Keratinocyte (primary cell): ENCODE measurements around the gene CTSA. TPM values are rescaled to one million over a fixed set of nuclear protein-coding genes. Genes with fewer than 3 reads are reported as not detected.

Source experiments
- DNase-seq: peaks from one replicate; pipeline ENCODE4 v3.0.0-alpha.2; 2011; ENCODE audit warnings: low read depth, missing footprints, low spot score
- FAIRE-seq: peaks from 2 replicates; lab custom pipeline; 2011; peaks lifted over from hg19 to GRCh38; lab: Jason Lieb, UNC
- H2AFZ ChIP-seq: 2 replicates; pipeline ENCODE4 v1.6.0; 2012; ENCODE audit warnings: low read length, control low read depth, inconsistent platforms; ENCODE audit not compliant: control insufficient read depth
- H3K27ac ChIP-seq: 2 replicates; pipeline ENCODE4 v1.5.1; 2011; ENCODE audit warnings: low read length; ENCODE audit not compliant: control insufficient read depth, insufficient read depth
- H3K27me3 ChIP-seq: 3 replicates; pipeline ENCODE4 v1.6.0; 2011; ENCODE audit warnings: low read length; ENCODE audit not compliant: control insufficient read depth, insufficient read depth; ENCODE audit errors: extremely low read depth
- H3K36me3 ChIP-seq, 2 experiments: 2 replicates in 1 of 2; 3 replicates in 1 of 2; pipeline ENCODE4 v1.5.1; 2011; ENCODE audit warnings: low read length in 2 of 2, mild to moderate bottlenecking in 1 of 2; ENCODE audit not compliant: control insufficient read depth in 2 of 2, insufficient read depth in 2 of 2; ENCODE audit errors: extremely low read depth in 1 of 2
- H3K4me1 ChIP-seq: 3 replicates; pipeline ENCODE4 v1.5.1; 2011; ENCODE audit warnings: low read length; ENCODE audit not compliant: control insufficient read depth, insufficient read depth; ENCODE audit errors: extremely low read depth
- H3K4me2 ChIP-seq: 3 replicates; pipeline ENCODE4 v1.6.0; 2011; ENCODE audit warnings: low read depth, low read length; ENCODE audit not compliant: control insufficient read depth, insufficient read depth; ENCODE audit errors: extremely low read depth
- H3K4me3 ChIP-seq, 3 experiments: fragments of 200-600 bp in 1 of 3; sonication (generic) in 1 of 3; 2 replicates in 2 of 3; 3 replicates in 1 of 3; pipeline ENCODE4 v1.5.1; 2011 to 2016; ENCODE audit warnings: low read length in 3 of 3, mild to moderate bottlenecking in 3 of 3, control low read depth in 2 of 3, inconsistent platforms in 1 of 3, low read depth in 1 of 3, mixed read lengths in 1 of 3, mixed run types in 1 of 3, moderate library complexity in 1 of 3; ENCODE audit not compliant: control insufficient read depth in 2 of 3, insufficient read depth in 2 of 3; ENCODE audit errors: extremely low read depth in 1 of 3
- H3K79me2 ChIP-seq: 2 replicates; pipeline ENCODE4 v1.6.0; 2012; ENCODE audit warnings: low read length; ENCODE audit not compliant: control insufficient read depth, insufficient read depth
- H3K9ac ChIP-seq: 3 replicates; pipeline ENCODE4 v1.6.0; 2011; ENCODE audit warnings: low read length; ENCODE audit not compliant: control insufficient read depth, insufficient read depth; ENCODE audit errors: extremely low read depth
- H3K9me1 ChIP-seq: 3 replicates; pipeline ENCODE4 v1.6.0; 2011; ENCODE audit warnings: low read length; ENCODE audit not compliant: control insufficient read depth, insufficient read depth; ENCODE audit errors: extremely low read depth
- H3K9me3 ChIP-seq: 2 replicates; pipeline ENCODE4 v1.5.1; 2012; ENCODE audit warnings: low read depth, low read length; ENCODE audit not compliant: control insufficient read depth
- H4K20me1 ChIP-seq: 3 replicates; pipeline ENCODE4 v1.6.0; 2011; ENCODE audit warnings: low read length; ENCODE audit not compliant: control insufficient read depth, insufficient read depth; ENCODE audit errors: extremely low read depth
- CTCF ChIP-seq, 3 experiments: IDR thresholded peaks in 1 of 3; conservative IDR thresholded peaks in 1 of 3; optimal IDR thresholded peaks in 1 of 3; 2 replicates in 2 of 3; 3 replicates in 1 of 3; pipeline versions ENCODE3 to v1.5.1; 2011; ENCODE audit warnings: low read length in 3 of 3, mild to moderate bottlenecking in 3 of 3, moderate library complexity in 2 of 3, control low read depth in 1 of 3, inconsistent platforms in 1 of 3; ENCODE audit not compliant: insufficient read depth in 2 of 3; ENCODE audit errors: extremely low read depth in 1 of 3
- EZH2 ChIP-seq: IDR thresholded peaks from one replicate; pipeline ENCODE4 v1.6.1; 2012; ENCODE audit warnings: inconsistent platforms, mild to moderate bottlenecking, low read length, moderate library complexity
- dilution Hi-C: fragments of 300-500 bp; cut with MboI; formaldehyde crosslinking; loops from one replicate; pipeline ENCODE4 v1.7.0; 2020; ENCODE audit warnings: low sequenced_read_pairs; ENCODE audit not compliant: extremely low pct_ligation_motif_present
- polyA plus RNA-seq, 5 experiments: library from polyadenylated mRNA; depleted of rRNA in 3 of 5; stranded (reverse) in 3 of 5; stranded (forward) in 1 of 5; unstranded in 1 of 5; fragments of >200 nt; gene quantifications; 1 replicate in 1 of 5; 2 replicates in 3 of 5; 3 replicates in 1 of 5; pipeline versions ENCODE4 v1.2.1 to v1.2.3, GENCODE V29; 2011 to 2012; ENCODE audit warnings: missing spikeins in 2 of 5, low read depth in 1 of 5, low replicate concordance in 1 of 5

The CTSA gene
- polyA plus RNA-seq, 1 donor (not counting 4 experiments of a cell fraction or from before 2014, with no cell fraction given): 38.6 TPM

GRCh38 chr20:45888681-45889080, 2.5 kb upstream of the CTSA start:
- TF ChIP-seq EZH2 (no peak), CTCF (optimal IDR thresholded peaks at IDR 0.05 in 1 of 3, IDR thresholded peaks at IDR 0.05 in 1 of 3, conservative IDR thresholded peaks at IDR 0.05 in 1 of 3; ENCODE audit: extremely low read depth in 1 of 3, insufficient read depth in 2 of 3, low read length in 3 of 3) (no peak)
- Histone ChIP-seq H3K79me2 (peaks cover 4% of the 10 kb centered on the region), H3K9ac (no peak overlapping the region), H3K9me1 (no peaks in the 10 kb centered on the region), H3K4me3 (no peak overlapping the region), H3K36me3 (peaks cover 4 to 5% of the 10 kb centered on the region in 2 experiments), H3K27ac (no peak overlapping the region), H3K4me1 (peaks cover 23% of the 10 kb centered on the region), H3K4me2 (no peak overlapping the region), H4K20me1 (no peaks in the 10 kb centered on the region), H3K9me3 (no peaks in the 10 kb centered on the region), H3K27me3 (no peaks in the 10 kb centered on the region), H2AFZ (no peak overlapping the region)
- dilution Hi-C loops: no loop called here
- no peak for DNase-seq
- no peak for FAIRE-seq

GRCh38 chr20:45890077-45890984, 804 bp upstream of the CTSA start:
- H3K36me3 ChIP-seq: peaks cover 0 to 8% of the 10 kb centered on the region in 2 experiments
- peak overlapping the region; percentile 88 for H3K4me2 ChIP-seq
- no peaks in the 10 kb centered on the region for H3K9me3 ChIP-seq
- peak; percentile 37 to 70 (median 57) for TF ChIP-seq CTCF (optimal IDR thresholded peaks at IDR 0.05 in 1 of 3, IDR thresholded peaks at IDR 0.05 in 1 of 3, conservative IDR thresholded peaks at IDR 0.05 in 1 of 3; ENCODE audit: extremely low read depth in 1 of 3, insufficient read depth in 2 of 3, low read length in 3 of 3)
- TF ChIP-seq EZH2: no peak
- peaks cover 15% of the 10 kb centered on the region for H3K4me1 ChIP-seq
- H3K9me1 ChIP-seq: no peaks in the 10 kb centered on the region
- DNase-seq (no peak), FAIRE-seq (no peak)
- H4K20me1 ChIP-seq: no peaks in the 10 kb centered on the region
- no peaks in the 10 kb centered on the region for H3K27me3 ChIP-seq
- peak overlapping the region; percentile 67 to 87 (median 69) for H3K4me3 ChIP-seq
- H2AFZ ChIP-seq: peak overlapping the region; percentile 90
- peak overlapping the region; percentile 54 for H3K27ac ChIP-seq
- H3K79me2 ChIP-seq: no peaks in the 10 kb centered on the region
- dilution Hi-C loops: no loop called here
- H3K9ac ChIP-seq: peak overlapping the region; percentile 78
